GM12878 (cell line): ENCODE data around the gene IGF2R. TPM values are rescaled to one million over a fixed set of nuclear protein-coding genes. Genes with fewer than 3 reads are reported as not detected.

Experiments used
- ATAC-seq: fragments of 200-7000 bp; cut with Tn5 transposase; 3 replicates; pipeline ENCODE4 v1.9.1; 2020; ENCODE audit warnings: mild to moderate bottlenecking, moderate library complexity
- BruUV-seq: library from RNA; stranded (reverse); fragments of 400-500 nt; replicated peaks from 2 replicates; lab custom pipeline; 2021; lab: Mats Ljungman, UMichigan
- CTCF ChIA-PET: fragments of 300-600 bp; sonication (Branson Sonifier 250); formaldehyde crosslinking; extraction: SDS; loops from one replicate; lab custom pipeline; 2021; ENCODE audit warnings: inconsistent platforms; lab: Yijun Ruan, JAX
- POLR2A ChIA-PET: fragments of 350-600 bp; formaldehyde crosslinking; extraction: SDS; loops from one replicate; lab custom pipeline; 2021; ENCODE audit warnings: inconsistent platforms; lab: Charles Lee
- RAD21 ChIA-PET: fragments of 300-600 bp; sonication (Branson Sonifier 250); formaldehyde crosslinking; loops from one replicate; lab custom pipeline; 2023; ENCODE audit warnings: antibody characterized with exemption; ENCODE audit not compliant: unreplicated experiment; lab: Charles Lee
- SMC1A ChIA-PET: fragments of 300-600 bp; sonication (Branson Sonifier 250); formaldehyde crosslinking; loops from one replicate; lab custom pipeline; 2023; ENCODE audit not compliant: unreplicated experiment, uncharacterized antibody; lab: Charles Lee
- DNase-seq: peaks from one replicate; pipeline ENCODE4 v3.0.0-alpha.2; 2011; ENCODE audit warnings: low read depth, low spot score
- FAIRE-seq: peaks from 3 replicates; lab custom pipeline; 2011; peaks lifted over from hg19 to GRCh38; lab: Jason Lieb, UNC
- H2AFZ ChIP-seq: 2 replicates; pipeline ENCODE4 v1.6.0; 2011; ENCODE audit warnings: low read depth, low read length, control low read depth; ENCODE audit not compliant: control insufficient read depth
- H3K27ac ChIP-seq: 2 replicates; pipeline ENCODE4 v1.5.1; 2011; ENCODE audit warnings: control low read depth; ENCODE audit not compliant: control insufficient read depth, insufficient read depth
- H3K27me3 ChIP-seq, 2 experiments: replicated peaks in 1 of 2; 2 replicates each; pipeline versions ENCODE4 v1.6.0 to v1.6.1; 2011; ENCODE audit warnings: low read length in 1 of 2; ENCODE audit not compliant: control insufficient read depth in 2 of 2, insufficient read depth in 2 of 2
- H3K36me3 ChIP-seq, 2 experiments: 2 replicates each; pipeline ENCODE4 v1.5.1; 2011; ENCODE audit warnings: low read length in 1 of 2; ENCODE audit not compliant: control insufficient read depth in 2 of 2, insufficient read depth in 2 of 2
- H3K4me1 ChIP-seq: 2 replicates; pipeline ENCODE4 v1.6.1; 2011; ENCODE audit warnings: mild to moderate bottlenecking, low read length, moderate library complexity, mixed read lengths; ENCODE audit not compliant: control insufficient read depth, insufficient read depth
- H3K4me2 ChIP-seq: 2 replicates; pipeline ENCODE4 v1.6.0; 2011; ENCODE audit warnings: control low read depth; ENCODE audit not compliant: control insufficient read depth, insufficient read depth
- H3K4me3 ChIP-seq: fragments of 200-600 bp; sonication (generic); 2 replicates; pipeline ENCODE4 v1.5.1; 2016
- H3K79me2 ChIP-seq: 2 replicates; pipeline ENCODE4 v1.6.0; 2011; ENCODE audit warnings: low read length; ENCODE audit not compliant: control insufficient read depth, insufficient read depth
- H3K9ac ChIP-seq: 2 replicates; pipeline ENCODE4 v1.8.0; 2011; ENCODE audit warnings: low read length, control low read depth, mixed read lengths; ENCODE audit not compliant: control insufficient read depth, insufficient read depth
- H3K9me3 ChIP-seq: replicated peaks from 3 replicates; pipeline ENCODE4 v1.5.1; 2011; ENCODE audit warnings: mild to moderate bottlenecking, low read length; ENCODE audit not compliant: control insufficient read depth, insufficient read depth
- H4K20me1 ChIP-seq: 2 replicates; pipeline ENCODE4 v1.6.0; 2011; ENCODE audit not compliant: control insufficient read depth, insufficient read depth
- BACH1 ChIP-seq: fragments of 450-650 bp; IDR thresholded peaks from 2 replicates; pipeline ENCODE4 v1.6.1; 2017; ENCODE audit warnings: mild to moderate bottlenecking, borderline replicate concordance
- CEBPZ ChIP-seq: fragments of 150-350 bp; IDR thresholded peaks from 2 replicates; pipeline ENCODE4 v1.6.1; 2016; ENCODE audit warnings: low read depth, low read length
- E2F8 ChIP-seq: fragments of 450-650 bp; IDR thresholded peaks from 2 replicates; pipeline ENCODE4 v1.6.1; 2018; ENCODE audit warnings: mild to moderate bottlenecking, low read depth, moderate library complexity; ENCODE audit not compliant: partially characterized antibody
- ETV6 ChIP-seq, 2 experiments: fragments of 450-650 bp in 1 of 2; IDR thresholded peaks in 1 of 2; conservative IDR thresholded peaks in 1 of 2; 2 replicates each; pipeline ENCODE4 v1.6.1; 2014; ENCODE audit warnings: antibody characterized with exemption in 1 of 2, borderline replicate concordance in 1 of 2, low read depth in 1 of 2, mild to moderate bottlenecking in 1 of 2, moderate library complexity in 1 of 2
- KDM1A ChIP-seq: fragments of 200-600 bp; sonication (generic); IDR thresholded peaks from 2 replicates; pipeline ENCODE4 v1.6.1; 2016; ENCODE audit warnings: borderline replicate concordance
- KLF5 ChIP-seq: fragments of 450-650 bp; IDR thresholded peaks from 2 replicates; pipeline ENCODE4 v1.6.1; 2014; ENCODE audit warnings: mild to moderate bottlenecking; ENCODE audit not compliant: partially characterized antibody
- MAX ChIP-seq: IDR thresholded peaks from 2 replicates; pipeline ENCODE4 v1.6.1; 2012; ENCODE audit warnings: low read depth, low read length, improper control_type of control experiment
- MYB ChIP-seq: fragments of 150-350 bp; IDR thresholded peaks from 2 replicates; pipeline ENCODE4 v1.6.1; 2014; ENCODE audit warnings: mild to moderate bottlenecking, low read depth, low read length, borderline replicate concordance
- MYC ChIP-seq: IDR thresholded peaks from 2 replicates; pipeline ENCODE4 v1.6.1; 2011; ENCODE audit warnings: mild to moderate bottlenecking, low read length, moderate library complexity, inconsistent platforms; ENCODE audit not compliant: insufficient read depth, insufficient replicate concordance, insufficient read length, severe bottlenecking
- NFXL1 ChIP-seq: fragments of 450-650 bp; IDR thresholded peaks from 2 replicates; pipeline ENCODE4 v1.6.1; 2017; ENCODE audit warnings: antibody characterized with exemption, mild to moderate bottlenecking, borderline replicate concordance
- RELA ChIP-seq: fragments of 450-650 bp; IDR thresholded peaks from 2 replicates; pipeline ENCODE4 v1.8.0; 2014; ENCODE audit warnings: borderline replicate concordance; ENCODE audit not compliant: partially characterized antibody
- RFX5 ChIP-seq: IDR thresholded peaks from 2 replicates; pipeline ENCODE4 v1.6.1; 2011; ENCODE audit warnings: low read depth, low read length, improper control_type of control experiment
- YY1 ChIP-seq: IDR thresholded peaks from 2 replicates; pipeline ENCODE4 v1.6.1; 2011; ENCODE audit warnings: low read depth, mild to moderate bottlenecking, low read length
- ZBTB11 ChIP-seq: fragments of 450-650 bp; formaldehyde crosslinking; IDR thresholded peaks from 2 replicates; pipeline ENCODE4 v1.5.0; 2022; ENCODE audit warnings: mild to moderate bottlenecking, missing genetic modification characterization
- WGBS: methylation state at CpG from one replicate; pipeline ENCODE4 v1.1.6; 2016; ENCODE audit warnings: low lambda C conversion rate; ENCODE audit not compliant: insufficient replicate concordance, insufficient coverage; ENCODE audit errors: missing lambda C conversion rate; 5-methylcytosine and 5-hydroxymethylcytosine counted together
- in situ Hi-C: fragments of 300-500 bp; cut with MboI; formaldehyde crosslinking; loops from 9 replicates; pipeline ENCODE4 v1.14.3; 2018; ENCODE audit warnings: mixed read lengths
- intact Hi-C: fragments of 100-400 bp; cut with micrococcal nuclease; formaldehyde crosslinking; loops from one replicate; pipeline ENCODE4 v1.14.2; 2022; ENCODE audit not compliant: unreplicated experiment
- polyA plus RNA-seq, 11 experiments: library from polyadenylated mRNA; depleted of rRNA in 4 of 11; unstranded in 6 of 11; stranded (reverse) in 5 of 11; fragments of >200 nt; fragmentation: Nextera tagmentation in 4 of 11; fragmentation: Illumina TruSeq in 1 of 11; extraction: Ambion mirVana in 4 of 11; extraction: Trizol in 1 of 11; gene quantifications; 1 replicate in 1 of 11; 2 replicates in 10 of 11; pipeline versions ENCODE4 v1.2.1 to v1.2.3, GENCODE V29; 2011 to 2016; ENCODE audit warnings: inconsistent platforms in 2 of 11, missing spikeins in 2 of 11, low read depth in 1 of 11
- total RNA-seq, 4 experiments: library from RNA; depleted of rRNA in 3 of 4; stranded (reverse); fragments of >200 nt in 3 of 4; fragmentation: Illumina TruSeq in 1 of 4; extraction: Trizol in 1 of 4; gene quantifications; 2 replicates each; pipeline versions ENCODE4 v1.2.1 to v1.2.3, GENCODE V29; 2013 to 2021

IGF2R gene
- total and polyA plus RNA-seq, 10 of the 15 experiments (the other 5 are each of a cell fraction or from before 2014, with no cell fraction given) = 1.00 to 40.1 (median 16.8) TPM

GRCh38 chr6:160054271-160054670 is 85.4 kb downstream of the IGF2R start:
- ChIA-PET CTCF (no interaction called here), RAD21 (no interaction called here), SMC1A (interaction anchor here (0.7 kb wide), 1 partner anchor 233 kb away, joined by 3 read pairs; no protein-coding TSS in a partner anchor), POLR2A (no interaction called here)
- DNase-seq (no peak), FAIRE-seq (no peak), ATAC-seq (no peak)
- Histone ChIP-seq H3K79me2 (no peaks in the 10 kb centered on the region), H3K36me3 (peaks cover 23 to 40% of the 10 kb centered on the region in 2 experiments), H3K4me3 (no peak overlapping the region), H3K27me3 (no peaks in the 10 kb centered on the region), H4K20me1 (no peaks in the 10 kb centered on the region; the same call in 1 of the 2 replicates), H3K9ac (no peak overlapping the region), H3K27ac (no peak overlapping the region), H3K4me2 (no peak overlapping the region), H2AFZ (no peak overlapping the region), H3K4me1 (no peaks in the 10 kb centered on the region), H3K9me3 (no peaks in the 10 kb centered on the region; the same call in 2 of the 3 replicates)
- intact Hi-C loops (no loop called here), in situ Hi-C loops (no loop called here)
- no TSS peak for BruUV-seq
- 86% methylated on average over 6 of the region's 6 CpGs for WGBS
- TF ChIP-seq E2F8 (no peak), YY1 (no peak), KDM1A (no peak), NFXL1 (no peak), ETV6 (conservative IDR thresholded peaks at IDR 0.05 in 1 of 2, IDR thresholded peaks at IDR 0.05 in 1 of 2; ENCODE audit: borderline replicate concordance in 1 of 2, low read depth in 1 of 2) (no peak), CEBPZ (no peak), MAX (no peak), ZBTB11 (CRISPR knock-in tag) (no peak), BACH1 (no peak), MYB (no peak), KLF5 (no peak), RFX5 (no peak), MYC (no peak), RELA (no peak)
